SK-N-MC (cell line): Measurements from ENCODE around the gene GGCT.

ENCODE experiments used
- EZH2 ChIP-seq: fragments of 200-600 bp; sonication (generic); IDR thresholded peaks from one replicate; pipeline ENCODE4 v1.6.1; 2017; ENCODE audit warnings: antibody characterized with exemption
- POLR2AphosphoS5 ChIP-seq: IDR thresholded peaks from 2 replicates; pipeline ENCODE4 v1.6.1; 2012; ENCODE audit warnings: mild to moderate bottlenecking, low read depth, low read length, borderline replicate concordance

DNA sequence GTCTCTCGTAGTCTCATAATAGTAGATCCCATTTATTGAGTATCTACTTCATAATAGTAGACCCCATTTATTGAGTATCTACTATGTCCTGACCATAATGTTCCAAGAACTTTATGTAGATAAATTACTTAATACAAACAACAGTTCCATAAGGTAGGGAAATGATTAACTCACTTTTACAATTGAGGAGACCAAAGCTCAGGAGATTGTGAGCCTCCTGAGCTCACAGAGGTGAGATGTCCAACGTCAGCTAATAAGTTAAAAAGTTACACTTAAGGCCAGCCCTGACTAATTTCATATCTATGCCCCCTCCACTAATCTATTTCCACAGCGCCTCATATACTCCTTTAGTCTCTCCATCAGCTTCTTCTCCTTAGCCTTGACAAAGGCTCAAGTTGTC lies 17.5 kb upstream of the GGCT start:
- TF ChIP-seq EZH2 (no peak), POLR2AphosphoS5 (no peak)
